ENCODE results near the gene HLCS.
"Not testable (repeated sequence)": the region's sequence is repeated elsewhere in the genome, so short reads cannot be mapped to it uniquely, and the experiment has no call there.

HLCS gene

GRCh38 chr21:36845790-36846189, 120.7 kb downstream of the HLCS start:
- no peak for DNase-seq

GRCh38 chr21:36845070-36845469, 121.4 kb downstream of the HLCS start:
- no peak for DNase-seq

DNA sequence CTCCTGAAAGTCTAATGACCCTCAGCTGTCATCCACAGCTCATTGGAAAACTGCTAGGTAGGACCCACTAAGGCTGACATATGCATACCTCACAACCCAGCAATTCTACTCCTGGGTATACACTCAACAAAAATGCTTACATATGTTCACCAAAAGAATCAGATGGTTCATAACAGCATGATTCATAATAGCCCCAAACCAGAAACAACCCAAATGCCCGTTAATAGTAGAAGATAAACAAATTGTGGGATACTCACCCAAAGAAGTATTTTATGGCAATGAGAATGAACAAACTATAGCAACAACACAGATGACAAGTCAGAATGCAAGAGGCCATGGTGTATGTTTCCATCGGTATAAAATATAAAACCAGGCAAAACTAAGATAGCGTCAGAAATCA, 124.6 kb downstream of the HLCS start:
- DNase-seq = no peak

DNA sequence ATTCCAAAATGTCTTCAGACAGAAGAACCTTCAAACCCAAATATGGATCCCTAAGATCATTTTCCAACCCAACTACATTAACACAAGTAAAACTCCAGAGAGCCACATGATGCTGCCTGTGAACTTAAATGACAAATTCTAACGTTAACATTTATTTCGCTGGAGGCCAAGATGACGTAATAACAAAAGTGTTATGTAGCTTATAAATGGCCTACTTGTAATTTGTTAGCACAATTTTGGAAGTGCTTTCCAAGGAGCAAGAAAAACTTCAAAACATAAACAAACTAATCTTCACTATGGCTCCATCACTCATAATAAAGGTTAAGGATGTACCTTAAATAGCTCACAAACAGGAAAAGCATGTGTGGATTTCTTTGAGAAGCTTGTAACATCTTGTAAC, 126.7 kb downstream of the HLCS start:
- no peak for DNase-seq

DNA sequence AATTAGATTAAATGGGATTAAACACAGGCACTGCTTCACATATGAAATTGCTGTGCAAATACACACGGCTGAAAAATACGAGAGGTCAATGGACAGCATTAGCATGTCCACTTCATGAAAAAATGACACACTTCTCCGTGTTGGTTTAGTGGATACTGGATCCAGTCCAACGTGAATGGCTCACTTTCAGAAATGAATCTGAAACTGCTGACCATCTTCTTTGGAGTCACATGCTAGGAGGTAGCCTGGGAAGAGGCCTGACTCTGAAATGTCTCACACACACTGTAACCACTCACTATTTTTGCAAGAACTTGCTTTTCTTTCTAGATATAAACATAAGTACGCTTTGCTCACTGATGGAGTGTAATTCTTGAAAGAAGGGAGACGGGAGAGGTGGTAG, 127.3 kb downstream of the HLCS start:
- DNase-seq = no peak

DNA sequence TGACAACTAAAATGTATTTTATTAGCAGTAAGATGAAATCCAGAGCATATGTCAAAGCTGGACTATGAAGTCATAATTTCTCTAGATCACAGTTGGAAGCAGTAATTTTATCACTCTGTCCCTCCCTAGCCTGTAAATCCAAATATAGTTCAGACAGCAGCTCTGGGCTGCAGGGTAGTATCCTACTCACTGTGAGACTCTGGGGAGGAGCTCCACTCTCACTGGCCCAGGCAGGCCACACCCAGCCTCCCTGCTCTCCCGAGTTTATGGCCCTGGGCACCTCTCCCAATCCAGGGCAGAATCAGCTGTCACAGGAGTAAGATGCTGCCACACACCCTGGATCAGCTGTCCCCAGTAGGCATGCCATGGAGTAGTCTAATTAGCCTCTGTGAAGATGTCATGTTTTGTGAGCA, 131.1 kb downstream of the HLCS start:
- no peak for DNase-seq

- no peak for DNase-seq
Observed at GRCh38 chr21:36834192-36834591, 132.3 kb downstream of the HLCS start.

- DNase-seq = no peak
Observed at GRCh38 chr21:36830100-36830499, 136.4 kb downstream of the HLCS start.

DNA sequence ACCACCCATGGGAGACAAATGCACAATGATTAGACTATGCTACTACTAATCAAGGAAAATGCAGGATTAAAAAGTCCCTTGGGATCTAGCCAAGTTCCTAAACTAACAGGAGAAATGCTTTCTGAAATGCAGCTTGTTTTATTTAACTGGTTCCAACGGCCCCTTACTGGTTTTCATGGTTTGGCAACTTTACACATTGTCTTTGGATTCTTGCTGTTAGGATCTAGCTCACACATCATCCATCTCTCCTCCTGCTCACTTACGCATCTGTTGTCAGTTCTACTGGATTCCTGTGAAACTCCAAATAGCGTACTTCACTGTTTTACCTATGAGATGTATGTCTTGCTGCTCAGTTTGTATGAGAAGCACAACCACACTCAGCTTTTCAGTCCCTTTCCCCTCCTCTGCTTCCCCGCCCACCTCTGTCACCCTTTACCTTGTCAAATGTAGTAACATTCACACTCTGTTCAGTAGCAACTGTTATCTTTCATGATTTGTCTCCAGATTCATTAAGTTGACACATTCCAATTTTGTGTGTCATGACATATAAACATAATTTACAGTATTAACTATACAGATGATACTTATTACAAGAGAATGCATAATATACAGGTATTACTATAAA, 137.5 kb downstream of the HLCS start:
- no peak for DNase-seq

- DNase-seq = no peak
Observed at GRCh38 chr21:36828208-36828607, 138.3 kb downstream of the HLCS start.

- no peak for DNase-seq
Observed at GRCh38 chr21:36825658-36826057, 140.8 kb downstream of the HLCS start.

DNA sequence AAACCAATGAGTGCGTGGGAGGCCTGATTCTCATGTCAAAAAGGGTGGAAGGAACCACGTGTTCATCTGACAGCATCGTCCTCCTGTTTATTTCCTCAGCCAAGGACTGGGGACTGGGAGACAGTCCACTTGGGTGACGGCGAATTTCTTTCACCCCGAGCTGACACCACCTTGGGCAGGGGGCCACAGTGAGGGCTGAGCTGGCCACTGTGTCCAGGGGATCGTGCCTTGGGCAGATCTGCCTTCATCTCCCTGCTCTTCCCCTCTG, 145.5 kb downstream of the HLCS start:
- no peak for DNase-seq

GRCh38 chr21:36820176-36821031, 146.1 kb downstream of the HLCS start:
- DNase-seq = no peak

- no peak for DNase-seq
Observed at GRCh38 chr21:36817732-36818450, 148.6 kb downstream of the HLCS start.

DNA sequence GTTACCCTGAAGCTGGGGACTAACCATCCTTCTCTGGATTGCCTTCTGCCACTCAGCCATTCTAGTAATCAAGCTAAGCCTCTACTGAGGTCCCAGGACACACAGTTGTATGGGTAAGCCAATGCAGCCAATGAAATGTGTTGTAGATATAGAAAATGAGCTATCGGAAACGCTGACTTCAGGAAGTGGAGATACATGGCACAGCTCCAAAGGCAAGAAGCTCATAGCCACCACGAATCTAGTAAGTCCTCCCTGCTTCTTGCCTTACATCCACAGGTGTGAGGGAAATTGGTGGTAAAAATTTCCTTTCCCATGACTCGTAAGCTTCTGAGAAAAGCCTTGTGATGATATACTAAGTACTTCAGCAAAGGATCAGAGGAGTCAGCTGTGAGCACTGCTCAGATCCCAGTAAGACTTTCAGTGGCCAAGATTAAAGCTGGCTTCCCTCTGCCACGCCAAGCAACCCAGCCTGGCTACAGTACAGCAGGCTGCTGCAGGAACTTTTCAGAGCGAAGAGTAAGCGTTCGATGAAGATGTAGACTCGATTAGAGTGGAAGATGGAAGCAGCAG, 149.8 kb downstream of the HLCS start:
- no peak for DNase-seq

DNA sequence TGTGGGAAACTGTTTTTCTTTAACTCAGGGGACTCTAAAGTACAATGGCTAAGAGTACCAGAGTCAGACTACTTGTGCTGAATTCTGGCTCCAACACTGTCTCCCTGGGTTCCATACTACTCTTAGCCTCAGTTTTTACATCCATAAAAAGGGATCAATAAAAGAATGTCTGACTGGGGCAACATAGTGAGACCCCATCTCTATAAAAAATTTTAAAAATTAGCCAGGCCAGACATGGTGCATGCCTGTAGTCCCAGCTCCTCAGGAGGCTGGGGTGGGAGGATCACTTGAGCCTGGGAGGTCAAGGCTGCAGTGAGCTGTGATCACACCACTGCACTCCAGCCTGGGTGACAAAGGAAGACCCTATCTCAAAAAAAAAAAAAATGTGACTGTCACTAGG, 150.4 kb downstream of the HLCS start:
- not testable (repeated sequence) for DNase-seq

DNA sequence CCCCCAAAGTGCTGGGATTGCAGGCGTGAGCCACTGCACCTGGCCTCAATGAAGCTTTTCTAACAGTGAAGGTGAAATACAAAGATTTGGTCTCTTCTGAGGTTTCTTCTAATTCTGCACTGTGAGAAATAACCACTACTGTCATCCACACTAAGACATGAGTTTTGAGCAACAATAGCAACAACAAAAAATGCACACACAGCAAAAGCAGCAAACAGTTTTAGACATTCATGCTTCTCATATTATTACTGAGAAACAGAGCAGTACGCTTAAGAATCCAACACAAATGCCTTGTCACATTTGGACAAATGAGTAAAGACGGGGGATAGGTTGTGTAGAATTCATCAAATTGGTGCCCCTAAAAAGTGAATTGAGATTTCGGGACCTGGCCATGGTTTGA, 151.2 kb downstream of the HLCS start:
- no peak for DNase-seq

- DNase-seq = no peak
Observed at GRCh38 chr21:36813052-36813451, 153.4 kb downstream of the HLCS start.

- no peak for DNase-seq
Observed at GRCh38 chr21:36811762-36812161, 154.7 kb downstream of the HLCS start.

- DNase-seq = no peak
Observed at GRCh38 chr21:36810443-36810842, 156.0 kb downstream of the HLCS start.

DNA sequence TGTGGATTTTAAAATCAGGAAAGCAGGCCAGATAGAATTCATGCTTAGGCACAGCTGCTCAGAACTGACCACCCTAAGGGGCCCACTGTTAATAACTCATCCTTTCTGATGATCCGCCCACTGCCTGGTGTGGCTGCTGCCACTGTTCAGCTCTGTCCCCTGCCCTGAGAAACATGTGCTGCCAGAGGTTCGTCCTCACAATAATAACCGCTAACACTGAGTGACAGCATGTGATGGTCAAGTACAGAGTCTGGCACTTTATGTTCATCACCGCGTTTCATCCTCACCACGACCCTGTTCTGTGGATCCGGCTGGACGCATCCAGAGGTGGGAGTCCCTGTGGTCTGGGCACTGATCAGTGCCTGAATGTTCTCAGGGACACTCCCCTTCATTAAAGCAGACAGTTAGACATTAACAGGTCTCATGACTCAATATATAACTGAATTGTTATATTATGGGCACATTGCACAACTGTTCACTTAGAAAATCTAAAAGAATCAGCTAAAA, 159.0 kb downstream of the HLCS start:
- DNase-seq = no peak

DNA sequence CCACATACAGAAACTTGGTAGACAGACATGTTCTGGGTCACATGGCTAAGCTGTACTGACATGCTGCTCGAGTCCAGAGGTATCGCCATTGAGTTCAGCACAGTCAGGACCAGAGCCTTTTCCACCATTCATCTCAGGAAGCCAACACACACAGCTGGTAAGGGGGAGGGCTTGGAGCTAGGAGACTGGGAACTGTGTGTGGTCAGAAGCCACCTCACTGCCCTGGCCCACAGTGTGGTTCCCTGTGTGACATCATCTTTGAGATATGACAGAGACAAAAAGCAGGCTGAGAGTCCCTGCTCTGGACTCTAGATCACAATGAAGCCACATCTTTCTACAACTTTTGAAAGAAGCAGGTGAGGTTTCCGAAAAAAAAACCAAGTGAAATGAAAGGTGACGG, 160.4 kb downstream of the HLCS start:
- DNase-seq = peak; percentile 2

DNA sequence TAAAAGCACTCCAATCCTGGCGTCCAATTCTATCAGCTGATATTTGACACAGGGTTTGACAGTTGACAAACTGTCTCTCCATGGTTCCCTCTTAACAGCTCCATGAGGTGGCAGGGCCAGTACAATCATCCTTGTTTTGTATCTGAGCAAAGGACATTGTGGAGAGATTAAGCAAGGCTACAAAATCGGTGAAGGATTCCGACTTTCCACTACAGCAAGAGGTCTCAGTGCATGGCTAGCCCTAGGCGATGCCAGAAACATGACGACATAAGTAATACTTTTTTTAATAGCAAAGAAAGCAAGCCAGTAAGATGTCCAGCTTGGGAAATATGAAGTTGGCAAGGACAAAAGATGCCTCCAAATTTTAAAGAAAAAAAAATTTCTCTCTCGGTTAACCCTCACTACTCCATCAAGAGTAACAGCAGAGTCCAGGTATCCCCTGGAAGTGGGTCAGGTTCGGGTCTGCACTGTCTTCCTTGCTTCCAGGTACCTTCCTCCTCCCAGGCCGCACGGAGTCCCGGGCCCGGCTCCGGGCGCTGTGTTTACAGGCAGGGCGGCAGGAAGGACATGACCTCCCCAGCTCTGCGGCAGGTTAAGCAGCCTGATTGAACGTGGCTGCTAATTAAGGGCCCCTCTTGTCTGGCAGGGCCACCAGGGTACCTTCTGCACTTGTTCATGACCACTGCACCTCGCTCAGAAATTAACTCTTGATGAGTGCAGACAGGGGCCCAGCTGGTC, 161.4 kb downstream of the HLCS start:
- DNase-seq = no peak

All from activated CD4-positive, alpha-beta T cell treated with anti-CD3 and anti-CD28 coated beads, Interleukin-10, Interleukin-2, amounts not matched to agents 100 ng/mL and 50 ng/mL, durations not matched to agents 16 hours and 8 hours (primary cell).